ENCODE results near the gene UNC119B. TPM values are rescaled to one million over a fixed set of nuclear protein-coding genes. Genes with fewer than 3 reads are reported as not detected.

Gene UNC119B
- total RNA-seq, 1 experiment from 2014 or later, result 51.5 TPM

- DNase-seq, result no peak
- no peak overlapping the region for H2BK5ac ChIP-seq (ENCODE audit: insufficient read length, low read length)
- H3T11ph ChIP-seq (ENCODE audit: low read length), result no peak overlapping the region
- no peak overlapping the region for H2BK120ac ChIP-seq (ENCODE audit: low read depth, low read length, poor library complexity, severe bottlenecking)
- H3K9me3 ChIP-seq (ENCODE audit: control insufficient read depth, low read depth, low read length), result no peaks in the 10 kb centered on the region
- no peaks in the 10 kb centered on the region for H3K79me1 ChIP-seq (ENCODE audit: insufficient read depth, low read depth, low read length, poor library complexity, severe bottlenecking)
- H3K18ac ChIP-seq (ENCODE audit: insufficient read length, low read depth, low read length), result no peak overlapping the region
- Mint-ChIP-seq H3K4me3 (peak overlapping the region; percentile 79 to 86), H3K27ac (no peak overlapping the region; a peak in 2 of 7 replicates), H3K4me1 (peaks cover 14 to 17% of the 10 kb centered on the region in 2 experiments), H3K27me3 (ENCODE audit: low read depth) (peaks cover 7% of the 10 kb centered on the region; the same call in 1 of the 2 replicates), H3K9me3 (no peaks in the 10 kb centered on the region; a peak in 1 of 5 replicates), H3K36me3 (ENCODE audit: insufficient read depth in 1 of 3, low read depth in 3 of 3) (peaks cover 17 to 53% (median 50%) of the 10 kb centered on the region in 3 experiments)
- H3K4ac ChIP-seq (ENCODE audit: low read depth, low read length), result no peak overlapping the region
- no peak overlapping the region for H2BK12ac ChIP-seq (ENCODE audit: insufficient read length, low read depth, low read length)
- H4K8ac ChIP-seq (replicated peaks; ENCODE audit: insufficient read length, low read depth, low read length), result no peak overlapping the region
- H3K79me2 ChIP-seq (ENCODE audit: insufficient read depth, low read length), result 0 out of 2 replicates have a peak, but pooled peaks cover 2% of the 10 kb centered on the region
- no peak overlapping the region for H2BK15ac ChIP-seq (ENCODE audit: low read depth, low read length)
- H3K27ac ChIP-seq (ENCODE audit: insufficient read length, low read depth, low read length), result no peak overlapping the region
- H3K14ac ChIP-seq (ENCODE audit: insufficient read depth, low read length), result no peak overlapping the region
- H2AK5ac ChIP-seq (ENCODE audit: insufficient read length, low read length), result no peak overlapping the region
- no peak overlapping the region for H2BK20ac ChIP-seq (ENCODE audit: low read depth, low read length, poor library complexity, severe bottlenecking)
- H3K23me2 ChIP-seq (ENCODE audit: insufficient read length, low read depth, low read length, poor library complexity, severe bottlenecking), result peaks cover 5% of the 10 kb centered on the region
- H3K27me3 ChIP-seq (ENCODE audit: insufficient read depth, low read length), result no peaks in the 10 kb centered on the region
- WGBS (ENCODE audit: extremely low coverage, insufficient read length, low lambda C conversion rate), result no CpG with 5 or more reads among the region's 5 CpGs
- no peak for TF ChIP-seq CTCF (conservative IDR thresholded peaks at IDR 0.05)
- no peaks in the 10 kb centered on the region for H4K20me1 ChIP-seq (ENCODE audit: control insufficient read depth, insufficient read depth, insufficient read length)
- no peak overlapping the region for H3K9ac ChIP-seq (ENCODE audit: extremely low read depth, insufficient read length, low read length)
- H4K91ac ChIP-seq (ENCODE audit: insufficient read length, low read depth, low read length), result no peak overlapping the region
- no peak overlapping the region for H3K23ac ChIP-seq (ENCODE audit: insufficient read length, low read depth, low read length)
- no peak overlapping the region for H3K56ac ChIP-seq (ENCODE audit: insufficient read length, low read depth, low read length)
- no peaks in the 10 kb centered on the region for H3K4me1 ChIP-seq (ENCODE audit: insufficient read depth, low read length)
- no peak overlapping the region for H4K5ac ChIP-seq (ENCODE audit: insufficient read length, low read depth, low read length)
- H3K4me2 ChIP-seq (ENCODE audit: insufficient read depth, insufficient read length, low read length), result peak overlapping the region; percentile 73
- H2AFZ ChIP-seq (ENCODE audit: low read length), result no peak overlapping the region
Measured at GRCh38 chr12:120724720-120725119, 14.5 kb downstream of the UNC119B start.
